SK-N-MC (cell line): Measurements from ENCODE around the gene CP.
A peak's percentile ranks its signal among the peaks of the same experiment; 100 is the strongest.
"Not testable (repeated sequence)": the region's sequence is repeated elsewhere in the genome, so short reads cannot be mapped to it uniquely, and the experiment has no call there.

Experiments
- DNase-seq: peaks from one replicate; pipeline ENCODE4 v3.0.0-alpha.2; 2011; ENCODE audit warnings: low read depth, low spot score
- H3K27ac ChIP-seq: fragments of 200-600 bp; sonication (generic); 2 replicates; pipeline ENCODE4 v1.5.1; 2016; ENCODE audit warnings: mixed run types
- H3K36me3 ChIP-seq: fragments of 200-600 bp; sonication (generic); 2 replicates; pipeline ENCODE4 v1.6.1; 2017; ENCODE audit warnings: antibody characterized with exemption, low read length, mixed read lengths; ENCODE audit not compliant: insufficient read depth
- H3K4me3 ChIP-seq: fragments of 200-600 bp; sonication (generic); 2 replicates; pipeline ENCODE4 v1.5.1; 2016
- H3K9ac ChIP-seq: fragments of 200-600 bp; sonication (generic); 2 replicates; pipeline ENCODE4 v1.8.0; 2017; ENCODE audit warnings: mixed run types, mixed read lengths; ENCODE audit not compliant: insufficient read length
- H3K9me3 ChIP-seq: fragments of 200-600 bp; sonication (generic); 2 replicates; pipeline ENCODE4 v1.6.1; 2017; ENCODE audit warnings: low read depth, mild to moderate bottlenecking, antibody characterized with exemption, low read length, moderate library complexity, mixed read lengths
- EZH2 ChIP-seq: fragments of 200-600 bp; sonication (generic); IDR thresholded peaks from one replicate; pipeline ENCODE4 v1.6.1; 2017; ENCODE audit warnings: antibody characterized with exemption
- FOXP2 ChIP-seq: optimal IDR thresholded peaks from 2 replicates; pipeline ENCODE3; 2011; ENCODE audit warnings: mild to moderate bottlenecking, moderate library complexity; ENCODE audit not compliant: insufficient read depth; ENCODE audit errors: extremely low read length, control extremely low read depth
- POLR2AphosphoS5 ChIP-seq: IDR thresholded peaks from 2 replicates; pipeline ENCODE4 v1.6.1; 2012; ENCODE audit warnings: mild to moderate bottlenecking, low read depth, low read length, borderline replicate concordance

The CP gene

DNA sequence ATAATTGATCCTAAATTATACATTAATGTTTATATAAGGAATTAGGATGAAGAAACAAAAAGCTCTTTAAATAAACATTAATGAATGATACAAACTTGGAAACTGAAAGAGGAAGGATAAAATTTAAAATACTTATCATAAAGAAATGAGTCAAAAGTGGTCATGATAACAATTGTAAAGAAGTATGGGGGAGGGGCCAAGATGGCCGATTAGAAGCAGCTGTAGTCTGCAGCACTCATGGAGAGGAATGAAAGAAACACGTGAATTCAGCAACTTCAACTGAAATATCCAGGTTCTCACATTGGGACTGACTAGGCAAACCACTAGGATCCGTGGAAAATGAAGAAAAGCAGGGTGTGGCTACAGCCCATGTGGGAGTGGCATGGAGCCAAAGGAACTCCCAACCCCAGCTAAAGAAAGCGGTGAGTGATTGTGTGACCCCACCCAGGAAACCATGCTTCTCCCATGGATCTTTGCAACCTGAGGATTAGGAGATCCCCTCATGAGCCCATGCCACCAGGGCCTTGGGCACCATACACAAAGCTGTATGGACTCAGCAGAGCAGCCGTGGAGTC lies 13.1 kb upstream of the CP start:
- peak overlapping the region; percentile 45 for H3K4me3 ChIP-seq
- TF ChIP-seq FOXP2 (no peak), EZH2 (no peak), POLR2AphosphoS5 (no peak)
- DNase-seq = no peak
- H3K9ac ChIP-seq = no peak overlapping the region
- H3K9me3 ChIP-seq = no peaks in the 10 kb centered on the region
- peak overlapping the region; percentile 86 for H3K27ac ChIP-seq
- no peaks in the 10 kb centered on the region for H3K36me3 ChIP-seq

DNA sequence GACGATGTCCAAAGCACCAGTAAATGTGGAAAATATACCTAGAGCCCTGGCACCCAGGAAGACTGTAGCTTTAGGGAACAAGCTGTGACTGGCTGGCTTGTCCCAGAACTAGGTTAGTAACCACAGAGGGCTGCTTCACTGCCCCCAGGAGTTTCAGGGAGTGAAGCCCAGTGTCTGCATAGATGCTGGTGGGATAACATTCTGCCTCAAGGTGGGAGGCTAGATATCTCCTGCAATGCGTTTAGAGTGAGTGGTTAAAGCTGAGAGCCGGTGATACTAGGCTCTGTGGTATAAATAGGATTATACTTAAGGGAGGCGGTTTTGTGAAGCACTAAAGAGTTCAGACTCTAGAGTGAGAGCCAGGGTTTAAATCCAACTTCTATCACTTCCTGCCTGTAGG lies 11.7 kb upstream of the CP start:
- no peak for DNase-seq
- no peaks in the 10 kb centered on the region for H3K36me3 ChIP-seq
- TF ChIP-seq POLR2AphosphoS5 = no peak
- no peak for TF ChIP-seq FOXP2
- TF ChIP-seq EZH2 = no peak
- no peak overlapping the region for H3K4me3 ChIP-seq
- H3K27ac ChIP-seq = peak overlapping the region; percentile 33; the same call in 1 of the 2 replicates
- H3K9me3 ChIP-seq = no peaks in the 10 kb centered on the region
- H3K9ac ChIP-seq = no peak overlapping the region

GRCh38 chr3:149231871-149232270 lies 10.2 kb upstream of the CP start:
- no peaks in the 10 kb centered on the region for H3K36me3 ChIP-seq
- no peak overlapping the region for H3K9ac ChIP-seq
- TF ChIP-seq FOXP2 (no peak), POLR2AphosphoS5 (no peak), EZH2 (no peak)
- H3K27ac ChIP-seq = no peak overlapping the region
- H3K9me3 ChIP-seq = no peaks in the 10 kb centered on the region
- no peak for DNase-seq
- H3K4me3 ChIP-seq = no peak overlapping the region

DNA sequence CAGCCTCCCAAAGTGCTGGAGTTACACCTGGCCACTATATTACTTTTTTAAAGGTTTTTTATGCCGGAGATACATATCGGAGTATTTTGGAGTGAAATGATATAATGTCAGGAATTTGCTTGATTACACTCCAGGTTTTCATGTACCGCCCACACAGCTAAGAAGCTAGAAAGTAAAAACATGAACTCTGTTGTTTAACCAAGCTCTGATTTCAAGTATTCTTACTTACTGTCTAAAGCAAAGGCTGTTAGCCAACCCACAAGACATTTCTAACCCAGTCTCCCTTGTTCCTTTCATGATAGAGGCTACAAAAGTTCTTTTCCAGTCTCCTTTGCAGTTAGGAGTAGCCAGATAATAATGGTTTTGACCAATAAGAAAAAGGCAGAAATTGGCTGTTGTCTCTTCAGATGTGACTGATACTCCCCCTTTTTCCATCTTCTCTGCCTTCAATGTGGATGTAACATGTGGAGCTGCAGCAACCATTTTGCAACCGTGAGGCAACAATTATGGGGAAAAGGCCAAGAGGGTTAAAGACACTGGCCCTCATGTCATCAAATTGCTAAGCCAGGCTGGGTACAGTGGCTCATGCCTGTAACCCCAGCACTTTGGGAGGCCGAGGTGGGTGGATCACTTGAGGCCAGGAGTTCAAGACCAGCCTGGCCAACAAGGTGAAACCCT lies 6.1 kb upstream of the CP start:
- no peak overlapping the region for H3K4me3 ChIP-seq
- no peak for DNase-seq
- H3K36me3 ChIP-seq = no peaks in the 10 kb centered on the region
- H3K27ac ChIP-seq = no peak overlapping the region
- TF ChIP-seq EZH2 (no peak), POLR2AphosphoS5 (no peak), FOXP2 (no peak)
- no peaks in the 10 kb centered on the region for H3K9me3 ChIP-seq
- no peak overlapping the region for H3K9ac ChIP-seq

DNA sequence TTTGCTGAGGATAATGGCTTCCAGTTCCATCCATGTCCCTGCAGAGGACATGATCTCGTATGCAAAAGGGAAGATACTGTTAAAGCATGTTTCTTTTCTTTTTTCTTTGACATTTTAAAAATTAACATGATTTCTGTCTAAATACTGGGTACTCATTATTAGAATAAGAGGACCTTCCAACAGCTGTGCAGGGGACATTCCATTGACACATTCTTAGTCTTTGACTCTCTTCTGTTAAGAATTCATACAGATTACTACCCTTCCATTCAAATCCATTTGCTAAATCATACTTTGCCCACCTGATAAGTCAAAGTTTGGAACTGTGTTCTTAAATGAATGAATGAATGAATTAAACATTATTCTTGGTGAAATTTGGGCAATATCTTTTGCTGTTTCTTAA lies 5.1 kb upstream of the CP start:
- no peak overlapping the region for H3K27ac ChIP-seq
- DNase-seq = no peak
- H3K36me3 ChIP-seq = no peaks in the 10 kb centered on the region
- no peaks in the 10 kb centered on the region for H3K9me3 ChIP-seq
- TF ChIP-seq FOXP2 = no peak
- TF ChIP-seq POLR2AphosphoS5 = no peak
- no peak for TF ChIP-seq EZH2
- H3K9ac ChIP-seq = no peak overlapping the region
- H3K4me3 ChIP-seq = no peak overlapping the region

- DNase-seq = no peak
- Histone ChIP-seq H3K9ac (no peak overlapping the region), H3K27ac (no peak overlapping the region), H3K4me3 (no peak overlapping the region), H3K36me3 (no peaks in the 10 kb centered on the region), H3K9me3 (no peaks in the 10 kb centered on the region)
- no peak for TF ChIP-seq POLR2AphosphoS5
- TF ChIP-seq FOXP2 = no peak
- no peak for TF ChIP-seq EZH2
Measured at GRCh38 chr3:149224736-149225594, 3.3 kb upstream of the CP start.

GRCh38 chr3:149223461-149223820 lies 1.8 kb upstream of the CP start:
- Histone ChIP-seq H3K4me3 (no peak overlapping the region), H3K9ac (no peak overlapping the region), H3K9me3 (no peaks in the 10 kb centered on the region), H3K36me3 (no peaks in the 10 kb centered on the region), H3K27ac (no peak overlapping the region)
- TF ChIP-seq EZH2 (no peak), FOXP2 (no peak), POLR2AphosphoS5 (no peak)
- no peak for DNase-seq

- H3K9ac ChIP-seq, H3K27ac ChIP-seq, H3K36me3 ChIP-seq, H3K9me3 ChIP-seq, H3K4me3 ChIP-seq, DNase-seq: not testable (repeated sequence)
Measured at GRCh38 chr3:149219380-149220121, 2.1 kb downstream of the CP start.
